Activated naive CD4-positive, alpha-beta T cell treated with anti-CD3 and anti-CD28 coated beads for 36 hours (primary cell): ENCODE results near the gene TMEM237. TPM values are rescaled to one million over a fixed set of nuclear protein-coding genes. Genes with fewer than 3 reads are reported as not detected.
"Not testable (repeated sequence)": the region's sequence is repeated elsewhere in the genome, so short reads cannot be mapped to it uniquely, and the experiment has no call there.

Experiments used
- CTCF ChIA-PET: fragments of 350-600 bp; sonication (Branson Sonifier 250); formaldehyde crosslinking; loops from one replicate; lab custom pipeline; 2021; ENCODE audit warnings: antibody characterized with exemption; lab: Charles Lee
- DNase-seq: peaks from one replicate; pipeline ENCODE4 v3.0.0-alpha.2; 2020
- H3K27ac Mint-ChIP-seq: one replicate; pipeline ENCODE4 v1.8.0; 2021; ENCODE audit warnings: mild to moderate bottlenecking, mixed read lengths
- H3K27me3 Mint-ChIP-seq: one replicate; pipeline ENCODE4 v1.8.0; 2021; ENCODE audit warnings: low read depth, mixed read lengths
- H3K36me3 Mint-ChIP-seq: one replicate; pipeline ENCODE4 v1.8.0; 2021; ENCODE audit warnings: low read depth, mixed read lengths
- H3K4me1 Mint-ChIP-seq: one replicate; pipeline ENCODE4 v1.8.0; 2021; ENCODE audit warnings: low read depth, mixed read lengths
- H3K4me3 Mint-ChIP-seq: one replicate; pipeline ENCODE4 v1.8.0; 2021; ENCODE audit warnings: mild to moderate bottlenecking, moderate library complexity, mixed read lengths
- H3K9me3 Mint-ChIP-seq: one replicate; pipeline ENCODE4 v1.8.0; 2021; ENCODE audit warnings: mixed read lengths
- intact Hi-C: fragments of 100-400 bp; cut with micrococcal nuclease; formaldehyde crosslinking; loops from one replicate; pipeline ENCODE4 v1.15.1; 2023
- total RNA-seq, 2 experiments: library from RNA; stranded (reverse); gene quantifications; one replicate each; pipeline ENCODE4 v1.2.3, GENCODE V29; 2021

The TMEM237 gene
- 10 to 100 TPM; 16.9 to 17.6 TPM for total RNA-seq

DNA sequence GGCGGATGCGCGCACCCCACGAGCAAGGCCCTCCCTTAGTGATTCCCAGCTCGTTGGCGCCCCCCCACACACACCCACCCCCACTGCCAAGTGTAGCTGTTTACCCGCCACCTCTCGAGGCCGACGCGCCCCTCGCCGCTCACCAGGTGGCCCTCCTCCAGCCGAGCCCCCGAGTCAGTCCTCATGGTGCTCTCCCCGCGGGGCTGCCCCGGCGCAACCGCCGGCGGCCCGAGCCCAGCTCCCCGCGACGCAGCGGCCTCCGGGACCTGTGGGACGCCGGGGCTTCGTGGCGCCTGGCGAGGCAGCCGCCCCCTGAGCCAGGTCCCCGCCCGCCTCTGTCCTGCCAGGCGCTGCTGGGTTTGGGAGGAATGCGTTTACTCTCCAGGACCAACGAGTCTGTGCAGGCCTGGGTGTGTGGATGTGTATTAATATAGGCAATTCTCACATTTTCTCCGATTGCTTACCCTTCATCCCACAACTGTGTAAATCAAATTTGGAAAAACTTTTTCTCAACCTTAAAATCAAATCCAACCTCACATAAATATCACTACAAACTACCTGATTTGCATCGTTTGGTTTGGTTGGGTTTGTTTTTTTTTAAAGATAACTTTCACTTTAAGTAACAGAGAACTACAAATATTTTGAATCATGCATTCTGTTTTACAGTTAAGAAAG is at the start of gene TMEM237:
TMEM237 (minus strand) TSS at position 288 of the 675 bp plus-strand sequence; CDS start at position 185, 103 bp downstream.
- intact Hi-C loops: loop anchor here (2.0 to 5.0 kb wide), 5 partner anchors 87 to 681 kb away; partner anchors contain the start of genes CASP10, CASP8 and ORC2
- Mint-ChIP-seq H3K4me3 (peak within 1 kb of the TSS; percentile 79), H3K27ac (peak within 1 kb of the TSS; percentile 79), H3K27me3 (no peaks in the 10 kb centered on the region), H3K9me3 (no peaks in the 10 kb centered on the region), H3K36me3 (no peaks in the 10 kb centered on the region), H3K4me1 (peaks cover 11% of the 10 kb centered on the region)
- CTCF ChIA-PET: no interaction called here
- no peak for DNase-seq

- no peaks in the 10 kb centered on the region for H3K36me3 Mint-ChIP-seq
- no peak overlapping the region for H3K27ac Mint-ChIP-seq
- CTCF ChIA-PET: no interaction called here
- no peaks in the 10 kb centered on the region for H3K9me3 Mint-ChIP-seq
- H3K4me1 Mint-ChIP-seq: no peaks in the 10 kb centered on the region
- peaks cover 5% of the 10 kb centered on the region for H3K27me3 Mint-ChIP-seq
- intact Hi-C loops: no loop called here
- DNase-seq: no peak
- H3K4me3 Mint-ChIP-seq: no peak overlapping the region
These were observed 41.9 kb upstream of the TMEM237 start for GRCh38 chr2:201685156-201685555.

DNA sequence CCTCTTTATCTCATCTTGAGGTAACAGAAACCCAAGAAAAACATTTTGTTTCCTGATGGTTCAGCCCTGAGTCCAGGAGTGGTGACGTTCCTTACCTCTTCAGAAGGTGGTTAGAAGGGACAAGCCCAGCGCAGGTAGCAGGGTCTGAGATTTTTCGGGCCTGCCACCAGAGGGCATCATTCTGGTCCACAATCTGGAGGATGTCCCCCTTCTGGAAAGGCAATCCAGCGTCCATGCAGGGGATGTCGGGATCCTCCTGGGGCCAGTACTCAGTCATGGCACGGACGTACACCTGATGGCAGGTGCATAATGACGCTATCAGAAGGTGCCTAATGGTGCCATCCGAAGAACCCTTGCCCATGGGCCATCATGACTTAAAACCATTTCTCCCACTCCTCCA is 37.4 kb upstream of the TMEM237 start:
- peaks cover 5% of the 10 kb centered on the region for H3K27me3 Mint-ChIP-seq
- intact Hi-C loops: no loop called here

DNA sequence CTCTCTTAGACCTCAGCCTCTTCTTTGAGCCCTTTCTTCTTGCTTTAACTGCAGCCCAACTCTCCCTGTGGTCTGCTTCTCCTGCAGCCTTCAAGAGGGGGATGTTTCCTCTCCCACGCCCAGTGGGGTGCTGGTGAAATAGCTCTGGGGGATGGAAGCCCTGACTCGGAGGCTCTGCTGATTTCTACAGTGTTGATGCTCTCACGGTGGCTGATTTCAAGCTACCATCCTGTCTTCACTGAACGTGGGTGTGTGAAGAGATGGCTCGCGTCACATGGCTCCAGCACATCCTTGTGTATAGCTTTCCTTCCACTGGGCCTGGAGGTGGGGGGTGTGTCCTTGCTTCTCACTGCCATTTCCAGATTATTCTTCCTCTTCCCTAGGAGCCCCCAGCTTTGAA is 35.1 kb upstream of the TMEM237 start:
- H3K9me3 Mint-ChIP-seq: no peaks in the 10 kb centered on the region
- H3K4me3 Mint-ChIP-seq: no peak overlapping the region
- intact Hi-C loops: no loop called here
- no peak overlapping the region for H3K27ac Mint-ChIP-seq
- DNase-seq: no peak
- CTCF ChIA-PET: no interaction called here
- H3K27me3 Mint-ChIP-seq: peaks cover 5% of the 10 kb centered on the region
- H3K36me3 Mint-ChIP-seq: no peaks in the 10 kb centered on the region
- no peaks in the 10 kb centered on the region for H3K4me1 Mint-ChIP-seq

More for the DNA sequence above, 37.4 kb upstream of the TMEM237 start:
- no peaks in the 10 kb centered on the region for H3K36me3 Mint-ChIP-seq
- no peak overlapping the region for H3K4me3 Mint-ChIP-seq
- H3K9me3 Mint-ChIP-seq: no peaks in the 10 kb centered on the region
- peak; percentile 34 for DNase-seq
- CTCF ChIA-PET: no interaction called here
- no peak overlapping the region for H3K27ac Mint-ChIP-seq
- H3K4me1 Mint-ChIP-seq: no peaks in the 10 kb centered on the region

DNA sequence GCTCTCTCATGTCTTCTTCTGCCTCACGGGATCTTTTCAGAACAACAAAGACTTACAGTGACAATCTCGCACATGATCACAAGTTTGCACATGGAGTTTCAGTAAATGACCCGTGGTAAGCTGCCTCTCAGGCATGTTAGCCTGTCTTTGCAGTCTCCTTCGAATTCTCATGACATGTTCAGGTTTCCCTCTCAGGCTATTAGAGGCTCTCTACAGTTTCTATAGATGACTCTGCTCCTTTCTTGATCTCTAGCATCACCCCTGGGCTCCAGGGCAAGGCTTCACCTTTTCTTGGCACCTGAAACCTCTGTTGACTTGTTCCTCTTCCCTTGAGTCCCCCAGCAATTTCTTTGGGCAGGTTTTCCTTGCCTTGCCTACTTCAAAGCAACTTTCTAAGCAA is 32.2 kb upstream of the TMEM237 start:
- no peak for DNase-seq
- no peaks in the 10 kb centered on the region for H3K4me1 Mint-ChIP-seq
- intact Hi-C loops: no loop called here
- no peaks in the 10 kb centered on the region for H3K36me3 Mint-ChIP-seq
- H3K4me3 Mint-ChIP-seq: no peak overlapping the region
- CTCF ChIA-PET: interaction anchor here (0.6 kb wide), 1 partner anchor 9 kb away, joined by 3 read pairs; no protein-coding TSS in a partner anchor
- no peak overlapping the region for H3K27ac Mint-ChIP-seq
- peaks cover 7% of the 10 kb centered on the region for H3K9me3 Mint-ChIP-seq
- no peaks in the 10 kb centered on the region for H3K27me3 Mint-ChIP-seq

DNA sequence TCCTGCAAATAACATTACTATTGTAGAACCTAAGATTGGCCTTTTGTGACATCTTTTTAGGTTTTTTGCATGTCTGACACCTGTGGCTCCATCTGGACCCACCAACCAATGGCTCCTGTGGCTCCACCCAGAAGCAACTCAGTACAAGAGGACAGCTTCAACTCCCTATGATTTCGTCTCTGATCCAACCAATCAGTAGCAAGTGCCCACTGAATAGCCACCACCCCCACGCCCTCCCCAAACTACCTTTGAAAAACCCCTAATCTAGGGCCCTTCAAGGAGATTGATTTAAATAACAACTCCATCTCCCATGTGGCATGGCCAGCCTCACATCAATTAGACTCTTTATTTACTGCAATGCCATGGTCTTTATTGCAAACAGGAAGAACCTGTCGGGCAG is 31.5 kb upstream of the TMEM237 start:
- DNase-seq: no peak
- intact Hi-C loops: no loop called here
- no peak overlapping the region for H3K4me3 Mint-ChIP-seq
- peaks cover 7% of the 10 kb centered on the region for H3K9me3 Mint-ChIP-seq
- H3K27ac Mint-ChIP-seq: no peak overlapping the region
- H3K36me3 Mint-ChIP-seq: no peaks in the 10 kb centered on the region
- CTCF ChIA-PET: no interaction called here
- H3K27me3 Mint-ChIP-seq: no peaks in the 10 kb centered on the region
- H3K4me1 Mint-ChIP-seq: no peaks in the 10 kb centered on the region

GRCh38 chr2:201674298-201674697 is 31.0 kb upstream of the TMEM237 start:
- Mint-ChIP-seq H3K9me3 (peaks cover 7% of the 10 kb centered on the region), H3K4me1 (no peaks in the 10 kb centered on the region), H3K27me3 (no peaks in the 10 kb centered on the region), H3K4me3 (no peak overlapping the region), H3K36me3 (no peaks in the 10 kb centered on the region), H3K27ac (no peak overlapping the region)
- intact Hi-C loops: no loop called here
- DNase-seq: no peak
- CTCF ChIA-PET: no interaction called here

DNA sequence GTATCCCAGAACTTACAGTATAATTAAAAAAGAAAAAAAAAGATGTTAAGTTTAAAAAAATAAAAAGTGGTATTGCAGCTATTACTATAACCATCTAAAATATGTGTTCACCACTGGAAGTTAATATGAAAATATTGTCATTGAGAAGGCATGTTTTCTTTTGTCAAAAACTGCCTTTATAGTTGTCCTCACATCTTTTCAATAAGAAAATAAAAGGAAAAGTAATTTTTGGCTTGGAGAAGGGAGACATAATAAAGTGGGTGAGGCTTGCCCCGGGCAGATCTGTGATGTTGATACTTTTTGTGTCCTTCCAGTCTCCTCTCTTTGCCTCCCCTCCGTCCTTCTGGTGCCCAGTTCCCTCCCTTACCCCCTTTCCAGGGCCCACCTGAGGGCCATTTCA is 30.2 kb upstream of the TMEM237 start:
- no peak overlapping the region for H3K27ac Mint-ChIP-seq
- H3K36me3 Mint-ChIP-seq: no peaks in the 10 kb centered on the region
- intact Hi-C loops: no loop called here
- peaks cover 7% of the 10 kb centered on the region for H3K9me3 Mint-ChIP-seq
- no peaks in the 10 kb centered on the region for H3K4me1 Mint-ChIP-seq
- no peak overlapping the region for H3K4me3 Mint-ChIP-seq
- H3K27me3 Mint-ChIP-seq: no peaks in the 10 kb centered on the region
- no peak for DNase-seq
- CTCF ChIA-PET: interaction anchor here (0.5 to 1.0 kb wide), 2 partner anchors 9 to 505 kb away, joined by 3 read pairs; no protein-coding TSS in a partner anchor

DNA sequence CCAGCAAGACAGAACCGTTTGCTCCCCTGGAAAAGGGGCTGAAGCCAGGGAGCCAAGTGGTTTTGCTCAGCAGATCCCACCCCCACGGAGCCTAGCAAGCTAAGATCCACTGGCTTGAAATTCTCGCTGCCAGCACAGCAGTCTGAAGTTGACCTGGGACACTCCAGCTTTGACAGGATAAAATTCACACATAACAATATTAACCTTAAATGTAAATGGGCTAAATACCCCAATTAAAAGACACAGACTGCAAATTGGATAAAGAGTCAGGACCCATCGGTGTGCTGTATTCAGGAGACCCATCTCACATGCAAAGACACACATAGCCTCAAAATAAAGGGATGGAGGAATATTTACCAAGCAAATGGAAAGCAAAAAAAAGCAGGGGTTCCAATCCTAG is 27.9 kb upstream of the TMEM237 start:
- intact Hi-C loops, H3K27ac Mint-ChIP-seq, H3K4me1 Mint-ChIP-seq, DNase-seq, H3K36me3 Mint-ChIP-seq, H3K27me3 Mint-ChIP-seq, H3K9me3 Mint-ChIP-seq, H3K4me3 Mint-ChIP-seq: not testable (repeated sequence)
- CTCF ChIA-PET: interaction anchor here (0.6 kb wide), 1 partner anchor 34 kb away, joined by 3 read pairs; no protein-coding TSS in a partner anchor

GRCh38 chr2:201669865-201670264 is 26.6 kb upstream of the TMEM237 start:
- H3K4me1 Mint-ChIP-seq: no peaks in the 10 kb centered on the region
- H3K9me3 Mint-ChIP-seq: peaks cover 7% of the 10 kb centered on the region
- H3K27me3 Mint-ChIP-seq: no peaks in the 10 kb centered on the region
- no peaks in the 10 kb centered on the region for H3K36me3 Mint-ChIP-seq
- no peak for DNase-seq
- no peak overlapping the region for H3K27ac Mint-ChIP-seq
- CTCF ChIA-PET: interaction anchor here (0.5 kb wide), 2 partner anchors 14 to 48 kb away, joined by 4 to 5 read pairs; no protein-coding TSS in a partner anchor
- intact Hi-C loops: loop anchor here (5.0 kb wide), 1 partner anchor 507 kb away; no protein-coding TSS in a partner anchor
- H3K4me3 Mint-ChIP-seq: no peak overlapping the region

GRCh38 chr2:201668402-201668910 is 25.2 kb upstream of the TMEM237 start:
- CTCF ChIA-PET: interaction anchor here (0.6 to 1.7 kb wide), 2 partner anchors 20 to 38 kb away, joined by 3 to 5 read pairs; no protein-coding TSS in a partner anchor
- H3K36me3 Mint-ChIP-seq: no peaks in the 10 kb centered on the region
- no peak overlapping the region for H3K4me3 Mint-ChIP-seq
- no peak overlapping the region for H3K27ac Mint-ChIP-seq
- intact Hi-C loops: loop anchor here (5.0 kb wide), 1 partner anchor 509 kb away; no protein-coding TSS in a partner anchor
- no peak for DNase-seq
- no peaks in the 10 kb centered on the region for H3K27me3 Mint-ChIP-seq
- H3K4me1 Mint-ChIP-seq: no peaks in the 10 kb centered on the region
- peaks cover 7% of the 10 kb centered on the region for H3K9me3 Mint-ChIP-seq

DNA sequence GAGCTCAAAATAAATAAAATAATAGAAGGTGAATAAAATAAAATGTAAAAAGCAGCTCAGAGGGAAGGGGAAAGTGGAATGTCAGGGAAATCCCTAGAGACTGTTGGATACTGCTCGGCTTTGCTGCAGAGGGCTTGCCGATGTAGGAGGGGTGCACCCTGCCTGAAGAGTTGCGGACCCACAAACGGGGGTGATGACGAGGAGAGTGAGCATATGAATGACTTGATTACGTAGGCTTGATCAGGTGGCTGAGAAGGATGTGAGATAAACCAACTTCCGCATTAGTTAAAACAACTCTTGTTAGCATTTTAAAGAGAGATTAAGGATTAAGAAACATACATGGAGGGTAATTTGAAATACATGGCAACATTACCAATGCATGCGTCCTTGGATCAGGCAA is 21.0 kb upstream of the TMEM237 start:
- CTCF ChIA-PET: interaction anchor here (0.7 kb wide), 1 partner anchor 9 kb away, joined by 3 read pairs; no protein-coding TSS in a partner anchor
- H3K9me3 Mint-ChIP-seq: no peaks in the 10 kb centered on the region
- no peaks in the 10 kb centered on the region for H3K4me1 Mint-ChIP-seq
- no peaks in the 10 kb centered on the region for H3K27me3 Mint-ChIP-seq
- intact Hi-C loops: no loop called here
- DNase-seq: no peak
- H3K27ac Mint-ChIP-seq: no peak overlapping the region
- H3K4me3 Mint-ChIP-seq: no peak overlapping the region
- no peaks in the 10 kb centered on the region for H3K36me3 Mint-ChIP-seq

- DNase-seq: no peak
- CTCF ChIA-PET: no interaction called here
- no peaks in the 10 kb centered on the region for H3K4me1 Mint-ChIP-seq
- H3K27ac Mint-ChIP-seq: no peak overlapping the region
- no peaks in the 10 kb centered on the region for H3K27me3 Mint-ChIP-seq
- no peak overlapping the region for H3K4me3 Mint-ChIP-seq
- intact Hi-C loops: no loop called here
- no peaks in the 10 kb centered on the region for H3K36me3 Mint-ChIP-seq
- no peaks in the 10 kb centered on the region for H3K9me3 Mint-ChIP-seq
These were observed 18.1 kb upstream of the TMEM237 start for GRCh38 chr2:201661366-201661765.
